ENCODE data around the gene SNX32.

- TF ChIP-seq, protein P1, sequence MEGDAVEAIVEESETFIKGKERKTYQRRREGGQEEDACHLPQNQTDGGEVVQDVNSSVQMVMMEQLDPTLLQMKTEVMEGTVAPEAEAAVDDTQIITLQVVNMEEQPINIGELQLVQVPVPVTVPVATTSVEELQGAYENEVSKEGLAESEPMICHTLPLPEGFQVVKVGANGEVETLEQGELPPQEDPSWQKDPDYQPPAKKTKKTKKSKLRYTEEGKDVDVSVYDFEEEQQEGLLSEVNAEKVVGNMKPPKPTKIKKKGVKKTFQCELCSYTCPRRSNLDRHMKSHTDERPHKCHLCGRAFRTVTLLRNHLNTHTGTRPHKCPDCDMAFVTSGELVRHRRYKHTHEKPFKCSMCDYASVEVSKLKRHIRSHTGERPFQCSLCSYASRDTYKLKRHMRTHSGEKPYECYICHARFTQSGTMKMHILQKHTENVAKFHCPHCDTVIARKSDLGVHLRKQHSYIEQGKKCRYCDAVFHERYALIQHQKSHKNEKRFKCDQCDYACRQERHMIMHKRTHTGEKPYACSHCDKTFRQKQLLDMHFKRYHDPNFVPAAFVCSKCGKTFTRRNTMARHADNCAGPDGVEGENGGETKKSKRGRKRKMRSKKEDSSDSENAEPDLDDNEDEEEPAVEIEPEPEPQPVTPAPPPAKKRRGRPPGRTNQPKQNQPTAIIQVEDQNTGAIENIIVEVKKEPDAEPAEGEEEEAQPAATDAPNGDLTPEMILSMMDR (IDR thresholded peaks at IDR 0.05 in 2 of 3, conservative IDR thresholded peaks at IDR 0.05 in 1 of 3; ENCODE audit: borderline replicate concordance in 1 of 3, insufficient read depth in 1 of 3, low read depth in 2 of 3, low read length in 2 of 3), result no peak
- TF ChIP-seq EZH2 (IDR thresholded peaks at IDR 0.05) (no peak), POLR2AphosphoS5 (IDR thresholded peaks at IDR 0.05; ENCODE audit: low read depth, low read length) (no peak), POLR2A (IDR thresholded peaks at IDR 0.05; ENCODE audit: borderline replicate concordance, extremely low read depth, insufficient read depth, insufficient read length) (no peak), YY1 (IDR thresholded peaks at IDR 0.05; ENCODE audit: extremely low read depth, insufficient replicate concordance, low read depth, low read length) (no peak), ATF3 (IDR thresholded peaks at IDR 0.05) (no peak)
- TF ChIP-seq, protein P2, sequence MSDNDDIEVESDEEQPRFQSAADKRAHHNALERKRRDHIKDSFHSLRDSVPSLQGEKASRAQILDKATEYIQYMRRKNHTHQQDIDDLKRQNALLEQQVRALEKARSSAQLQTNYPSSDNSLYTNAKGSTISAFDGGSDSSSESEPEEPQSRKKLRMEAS (IDR thresholded peaks at IDR 0.05), result no peak
Measured at GRCh38 chr11:65870706-65871681, 37.2 kb downstream of the SNX32 start.

Measured in HCT116 (cell line).